ENCODE data around the gene CFAP20DC.
"Not testable (repeated sequence)": the region's sequence is repeated elsewhere in the genome, so short reads cannot be mapped to it uniquely, and the experiment has no call there.

Gene CFAP20DC

GRCh38 chr3:58962816-58963215 is 87.0 kb downstream of the CFAP20DC start:
- DNase-seq (ENCODE audit: low spot score): no peak

- DNase-seq (ENCODE audit: low spot score): no peak
Measured at GRCh38 chr3:58962040-58962651, 87.7 kb downstream of the CFAP20DC start.

GRCh38 chr3:58955308-58955707 is 94.5 kb downstream of the CFAP20DC start:
- no peak for DNase-seq (ENCODE audit: low spot score)

- DNase-seq (ENCODE audit: low spot score): no peak
Measured at GRCh38 chr3:58953288-58953687, 96.5 kb downstream of the CFAP20DC start.

GRCh38 chr3:58952128-58952917 is 97.5 kb downstream of the CFAP20DC start:
- DNase-seq (ENCODE audit: low spot score): no peak

- DNase-seq (ENCODE audit: low spot score): no peak
Measured at GRCh38 chr3:58948018-58948417, 101.8 kb downstream of the CFAP20DC start.

- no peak for DNase-seq (ENCODE audit: low spot score)
Measured at GRCh38 chr3:58946875-58947274, 103.0 kb downstream of the CFAP20DC start.

- DNase-seq (ENCODE audit: low spot score): no peak
Measured at GRCh38 chr3:58938057-58938456, 111.8 kb downstream of the CFAP20DC start.

- DNase-seq (ENCODE audit: low spot score): no peak
Measured at GRCh38 chr3:58924578-58924977, 125.2 kb downstream of the CFAP20DC start.

GRCh38 chr3:58900386-58900785 is 149.4 kb downstream of the CFAP20DC start:
- no peak for DNase-seq (ENCODE audit: low spot score)

GRCh38 chr3:58899953-58900298 is 149.9 kb downstream of the CFAP20DC start:
- no peak for DNase-seq (ENCODE audit: low spot score)

GRCh38 chr3:58899159-58899952 is 150.5 kb downstream of the CFAP20DC start:
- no peak for DNase-seq (ENCODE audit: low spot score)

GRCh38 chr3:58898513-58898912 is 151.3 kb downstream of the CFAP20DC start:
- no peak for DNase-seq (ENCODE audit: low spot score)

- DNase-seq (ENCODE audit: low spot score): no peak
Measured at GRCh38 chr3:58897646-58898045, 152.2 kb downstream of the CFAP20DC start.

- DNase-seq (ENCODE audit: low spot score): not testable (repeated sequence)
Measured at GRCh38 chr3:58895678-58896077, 154.1 kb downstream of the CFAP20DC start.

- DNase-seq (ENCODE audit: low spot score): not testable (repeated sequence)
Measured at GRCh38 chr3:58892526-58892925, 157.3 kb downstream of the CFAP20DC start.

- DNase-seq (ENCODE audit: low spot score): no peak
Measured at GRCh38 chr3:58888087-58888486, 161.7 kb downstream of the CFAP20DC start.

- DNase-seq (ENCODE audit: low spot score): no peak
Measured at GRCh38 chr3:58884453-58884852, 165.4 kb downstream of the CFAP20DC start.

GRCh38 chr3:58880182-58880581 is 169.6 kb downstream of the CFAP20DC start:
- DNase-seq (ENCODE audit: low spot score): no peak

- DNase-seq (ENCODE audit: low spot score): no peak
Measured at GRCh38 chr3:58874795-58875194, 175.0 kb downstream of the CFAP20DC start.

GRCh38 chr3:58874248-58874741 is 175.5 kb downstream of the CFAP20DC start:
- no peak for DNase-seq (ENCODE audit: low spot score)

- DNase-seq (ENCODE audit: low spot score): no peak
Measured at GRCh38 chr3:58868097-58868779, 181.6 kb downstream of the CFAP20DC start.

Data from pons (tissue), 1 donor.